HepG2 (cell line): ENCODE results near the gene PPP1CC. TPM values are rescaled to one million over a fixed set of nuclear protein-coding genes. Genes with fewer than 3 reads are reported as not detected.

ENCODE experiments used
- ARHGAP35 ChIP-seq: sonication (generic); formaldehyde crosslinking; IDR thresholded peaks from 2 replicates; pipeline ENCODE4 v1.9.0; 2022; ENCODE audit warnings: mild to moderate bottlenecking, inconsistent platforms, moderate library complexity, missing genetic modification reagents, borderline replicate concordance
- FOXA3 ChIP-seq: IDR thresholded peaks from 2 replicates; pipeline ENCODE4 v1.6.1; 2016; ENCODE audit warnings: missing genetic modification reagents, missing compliant biosample characterization
- GPN1 ChIP-seq: sonication (generic); formaldehyde crosslinking; IDR thresholded peaks from 2 replicates; pipeline ENCODE4 v1.5.1; 2020; ENCODE audit warnings: missing genetic modification reagents, borderline replicate concordance
- HDAC1 ChIP-seq: sonication (generic); formaldehyde crosslinking; IDR thresholded peaks from 2 replicates; pipeline ENCODE4 v1.5.1; 2020; ENCODE audit warnings: mild to moderate bottlenecking, missing genetic modification reagents
- HDAC2 ChIP-seq: sonication (generic); formaldehyde crosslinking; IDR thresholded peaks from 2 replicates; pipeline ENCODE4 v1.4.0; 2020; ENCODE audit warnings: missing genetic modification reagents
- HNF4A ChIP-seq: sonication (generic); formaldehyde crosslinking; IDR thresholded peaks from 2 replicates; pipeline ENCODE4 v1.4.0; 2020; ENCODE audit warnings: missing genetic modification reagents
- HNF4G ChIP-seq, 2 experiments: sonication (generic) in 1 of 2; formaldehyde crosslinking in 1 of 2; IDR thresholded peaks; 2 replicates each; pipeline versions ENCODE4 v1.4.0 to v1.6.1; 2011 to 2020; ENCODE audit warnings: borderline replicate concordance in 2 of 2, low read depth in 2 of 2, mild to moderate bottlenecking in 2 of 2, low read length in 1 of 2, missing genetic modification reagents in 1 of 2, moderate library complexity in 1 of 2
- HOXA3 ChIP-seq: sonication (generic); formaldehyde crosslinking; IDR thresholded peaks from 2 replicates; pipeline ENCODE4 v1.5.0; 2020; ENCODE audit warnings: missing genetic modification reagents
- KLF16 ChIP-seq, 2 experiments: sonication (generic) in 1 of 2; formaldehyde crosslinking in 1 of 2; IDR thresholded peaks; 2 replicates each; pipeline versions ENCODE4 v1.6.1 to v1.8.0; 2016 to 2023; ENCODE audit warnings: missing genetic modification reagents in 2 of 2, missing compliant biosample characterization in 1 of 2
- STAT5B ChIP-seq: sonication (generic); formaldehyde crosslinking; IDR thresholded peaks from 2 replicates; pipeline ENCODE4 v1.4.0; 2020; ENCODE audit warnings: missing genetic modification reagents
- TCF7 ChIP-seq: sonication (generic); IDR thresholded peaks from 2 replicates; pipeline ENCODE4 v1.6.1; 2016; ENCODE audit warnings: antibody characterized with exemption, low read depth
- polyA plus RNA-seq, 8 experiments: library from polyadenylated mRNA; depleted of rRNA in 3 of 8; stranded (reverse) in 7 of 8; unstranded in 1 of 8; fragments of >200 nt; fragmentation: Illumina TruSeq in 4 of 8; extraction: Trizol in 4 of 8; gene quantifications; 2 replicates each; pipeline versions ENCODE4 v1.2.1 to v1.2.3, GENCODE V29; 2011 to 2016; ENCODE audit warnings: low read depth in 4 of 8, missing spikeins in 1 of 8, mixed read lengths in 1 of 8; ENCODE audit not compliant: insufficient read depth in 1 of 8
- total RNA-seq, 5 experiments: library from RNA; depleted of rRNA; stranded (reverse); fragments of >200 nt; fragmentation: Illumina TruSeq; extraction: Trizol; gene quantifications; 2 replicates each; pipeline ENCODE4 v1.2.3, GENCODE V29; 2016; ENCODE audit warnings: low read depth in 1 of 5
- TF ChIP-seq, protein P1 (sequence below): sonication (generic); formaldehyde crosslinking; IDR thresholded peaks from 2 replicates; pipeline ENCODE4 v1.4.0; 2020; ENCODE audit warnings: missing genetic modification reagents
- TF ChIP-seq, protein P2 (sequence below): sonication (generic); formaldehyde crosslinking; IDR thresholded peaks from 2 replicates; pipeline ENCODE4 v1.8.1; 2022; ENCODE audit warnings: low read depth, mild to moderate bottlenecking, missing genetic modification reagents
- TF ChIP-seq, protein P3 (sequence below): sonication (generic); formaldehyde crosslinking; conservative IDR thresholded peaks from 2 replicates; pipeline ENCODE4 v1.4.0; 2020; ENCODE audit warnings: mild to moderate bottlenecking, missing genetic modification reagents, moderate library complexity
- TF ChIP-seq, protein P4 (sequence below): fragments of 450-650 bp; IDR thresholded peaks from 2 replicates; pipeline ENCODE4 v1.6.1; 2016
- TF ChIP-seq, protein P5 (sequence below): IDR thresholded peaks from 2 replicates; pipeline ENCODE4 v1.4.0; 2020; ENCODE audit warnings: mild to moderate bottlenecking, missing genetic modification reagents

PPP1CC gene
- total and polyA plus RNA-seq, 2 of the 13 experiments (the other 11 are each of a cell fraction or from before 2014, with no cell fraction given): 178 to 187 TPM

DNA sequence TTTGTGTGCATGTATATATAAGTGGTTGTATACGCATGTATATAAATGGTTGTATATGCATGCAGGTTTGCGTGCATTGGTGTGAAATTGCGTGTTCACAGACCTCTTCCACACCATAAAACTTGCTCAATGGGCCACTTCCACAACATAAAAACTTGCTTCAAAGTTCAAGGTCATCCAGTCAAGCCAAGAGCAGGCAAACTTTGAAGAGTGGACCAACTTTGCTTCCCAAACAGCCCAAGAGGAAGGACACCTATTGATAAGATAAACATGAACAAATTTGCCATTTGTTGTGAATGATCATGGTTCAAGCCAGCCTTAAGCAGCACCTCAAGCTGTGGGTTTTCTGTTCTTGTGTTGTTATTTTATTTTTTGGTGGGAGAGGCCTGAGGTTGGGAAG is 25.2 kb upstream of the PPP1CC start (continued):
- TF ChIP-seq, protein P1, sequence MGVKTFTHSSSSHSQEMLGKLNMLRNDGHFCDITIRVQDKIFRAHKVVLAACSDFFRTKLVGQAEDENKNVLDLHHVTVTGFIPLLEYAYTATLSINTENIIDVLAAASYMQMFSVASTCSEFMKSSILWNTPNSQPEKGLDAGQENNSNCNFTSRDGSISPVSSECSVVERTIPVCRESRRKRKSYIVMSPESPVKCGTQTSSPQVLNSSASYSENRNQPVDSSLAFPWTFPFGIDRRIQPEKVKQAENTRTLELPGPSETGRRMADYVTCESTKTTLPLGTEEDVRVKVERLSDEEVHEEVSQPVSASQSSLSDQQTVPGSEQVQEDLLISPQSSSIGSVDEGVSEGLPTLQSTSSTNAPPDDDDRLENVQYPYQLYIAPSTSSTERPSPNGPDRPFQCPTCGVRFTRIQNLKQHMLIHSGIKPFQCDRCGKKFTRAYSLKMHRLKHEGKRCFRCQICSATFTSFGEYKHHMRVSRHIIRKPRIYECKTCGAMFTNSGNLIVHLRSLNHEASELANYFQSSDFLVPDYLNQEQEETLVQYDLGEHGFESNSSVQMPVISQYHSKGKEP (CRISPR knock-in tag): no peak
- TF ChIP-seq FOXA3 (CRISPR knock-in tag): peak; percentile 54
- TF ChIP-seq, protein P2, sequence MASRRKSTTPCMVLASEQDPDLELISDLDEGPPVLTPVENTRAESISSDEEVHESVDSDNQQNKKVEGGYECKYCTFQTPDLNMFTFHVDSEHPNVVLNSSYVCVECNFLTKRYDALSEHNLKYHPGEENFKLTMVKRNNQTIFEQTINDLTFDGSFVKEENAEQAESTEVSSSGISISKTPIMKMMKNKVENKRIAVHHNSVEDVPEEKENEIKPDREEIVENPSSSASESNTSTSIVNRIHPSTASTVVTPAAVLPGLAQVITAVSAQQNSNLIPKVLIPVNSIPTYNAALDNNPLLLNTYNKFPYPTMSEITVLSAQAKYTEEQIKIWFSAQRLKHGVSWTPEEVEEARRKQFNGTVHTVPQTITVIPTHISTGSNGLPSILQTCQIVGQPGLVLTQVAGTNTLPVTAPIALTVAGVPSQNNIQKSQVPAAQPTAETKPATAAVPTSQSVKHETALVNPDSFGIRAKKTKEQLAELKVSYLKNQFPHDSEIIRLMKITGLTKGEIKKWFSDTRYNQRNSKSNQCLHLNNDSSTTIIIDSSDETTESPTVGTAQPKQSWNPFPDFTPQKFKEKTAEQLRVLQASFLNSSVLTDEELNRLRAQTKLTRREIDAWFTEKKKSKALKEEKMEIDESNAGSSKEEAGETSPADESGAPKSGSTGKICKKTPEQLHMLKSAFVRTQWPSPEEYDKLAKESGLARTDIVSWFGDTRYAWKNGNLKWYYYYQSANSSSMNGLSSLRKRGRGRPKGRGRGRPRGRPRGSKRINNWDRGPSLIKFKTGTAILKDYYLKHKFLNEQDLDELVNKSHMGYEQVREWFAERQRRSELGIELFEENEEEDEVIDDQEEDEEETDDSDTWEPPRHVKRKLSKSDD: no peak
- peak; percentile 42; the same call in 1 of the 2 replicates for TF ChIP-seq HDAC1 (CRISPR knock-in tag)
- peak; percentile 83 for TF ChIP-seq HNF4A (CRISPR knock-in tag)
- TF ChIP-seq HOXA3 (CRISPR knock-in tag): peak; percentile 24; the same call in 1 of the 2 replicates
- peak in 1 of 2 experiments; percentile 30; a peak in 1 of 4 replicates for TF ChIP-seq KLF16 (CRISPR knock-in tag; IDR thresholded peaks at IDR 0.05)
- TF ChIP-seq, protein P3, sequence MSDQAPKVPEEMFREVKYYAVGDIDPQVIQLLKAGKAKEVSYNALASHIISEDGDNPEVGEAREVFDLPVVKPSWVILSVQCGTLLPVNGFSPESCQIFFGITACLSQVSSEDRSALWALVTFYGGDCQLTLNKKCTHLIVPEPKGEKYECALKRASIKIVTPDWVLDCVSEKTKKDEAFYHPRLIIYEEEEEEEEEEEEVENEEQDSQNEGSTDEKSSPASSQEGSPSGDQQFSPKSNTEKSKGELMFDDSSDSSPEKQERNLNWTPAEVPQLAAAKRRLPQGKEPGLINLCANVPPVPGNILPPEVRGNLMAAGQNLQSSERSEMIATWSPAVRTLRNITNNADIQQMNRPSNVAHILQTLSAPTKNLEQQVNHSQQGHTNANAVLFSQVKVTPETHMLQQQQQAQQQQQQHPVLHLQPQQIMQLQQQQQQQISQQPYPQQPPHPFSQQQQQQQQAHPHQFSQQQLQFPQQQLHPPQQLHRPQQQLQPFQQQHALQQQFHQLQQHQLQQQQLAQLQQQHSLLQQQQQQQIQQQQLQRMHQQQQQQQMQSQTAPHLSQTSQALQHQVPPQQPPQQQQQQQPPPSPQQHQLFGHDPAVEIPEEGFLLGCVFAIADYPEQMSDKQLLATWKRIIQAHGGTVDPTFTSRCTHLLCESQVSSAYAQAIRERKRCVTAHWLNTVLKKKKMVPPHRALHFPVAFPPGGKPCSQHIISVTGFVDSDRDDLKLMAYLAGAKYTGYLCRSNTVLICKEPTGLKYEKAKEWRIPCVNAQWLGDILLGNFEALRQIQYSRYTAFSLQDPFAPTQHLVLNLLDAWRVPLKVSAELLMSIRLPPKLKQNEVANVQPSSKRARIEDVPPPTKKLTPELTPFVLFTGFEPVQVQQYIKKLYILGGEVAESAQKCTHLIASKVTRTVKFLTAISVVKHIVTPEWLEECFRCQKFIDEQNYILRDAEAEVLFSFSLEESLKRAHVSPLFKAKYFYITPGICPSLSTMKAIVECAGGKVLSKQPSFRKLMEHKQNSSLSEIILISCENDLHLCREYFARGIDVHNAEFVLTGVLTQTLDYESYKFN (CRISPR knock-in tag): peak; percentile 77
- TF ChIP-seq HNF4G (IDR thresholded peaks at IDR 0.05; ENCODE audit: borderline replicate concordance, low read depth, low read length): peak; percentile 32; the same call in 1 of the 2 replicates
- no peak for TF ChIP-seq HNF4G (CRISPR knock-in tag; IDR thresholded peaks at IDR 0.05; ENCODE audit: borderline replicate concordance, low read depth)
- TF ChIP-seq STAT5B (CRISPR knock-in tag): no peak
- TF ChIP-seq, protein P4, sequence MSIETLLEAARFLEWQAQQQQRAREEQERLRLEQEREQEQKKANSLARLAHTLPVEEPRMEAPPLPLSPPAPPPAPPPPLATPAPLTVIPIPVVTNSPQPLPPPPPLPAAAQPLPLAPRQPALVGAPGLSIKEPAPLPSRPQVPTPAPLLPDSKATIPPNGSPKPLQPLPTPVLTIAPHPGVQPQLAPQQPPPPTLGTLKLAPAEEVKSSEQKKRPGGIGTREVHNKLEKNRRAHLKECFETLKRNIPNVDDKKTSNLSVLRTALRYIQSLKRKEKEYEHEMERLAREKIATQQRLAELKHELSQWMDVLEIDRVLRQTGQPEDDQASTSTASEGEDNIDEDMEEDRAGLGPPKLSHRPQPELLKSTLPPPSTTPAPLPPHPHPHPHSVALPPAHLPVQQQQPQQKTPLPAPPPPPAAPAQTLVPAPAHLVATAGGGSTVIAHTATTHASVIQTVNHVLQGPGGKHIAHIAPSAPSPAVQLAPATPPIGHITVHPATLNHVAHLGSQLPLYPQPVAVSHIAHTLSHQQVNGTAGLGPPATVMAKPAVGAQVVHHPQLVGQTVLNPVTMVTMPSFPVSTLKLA: no peak
- 0 out of 2 replicates have a peak, but pooled peaks have one; percentile 36 for TF ChIP-seq HDAC2 (CRISPR knock-in tag)
- peak; percentile 45 for TF ChIP-seq TCF7
- no peak for TF ChIP-seq GPN1
- TF ChIP-seq, protein P5, sequence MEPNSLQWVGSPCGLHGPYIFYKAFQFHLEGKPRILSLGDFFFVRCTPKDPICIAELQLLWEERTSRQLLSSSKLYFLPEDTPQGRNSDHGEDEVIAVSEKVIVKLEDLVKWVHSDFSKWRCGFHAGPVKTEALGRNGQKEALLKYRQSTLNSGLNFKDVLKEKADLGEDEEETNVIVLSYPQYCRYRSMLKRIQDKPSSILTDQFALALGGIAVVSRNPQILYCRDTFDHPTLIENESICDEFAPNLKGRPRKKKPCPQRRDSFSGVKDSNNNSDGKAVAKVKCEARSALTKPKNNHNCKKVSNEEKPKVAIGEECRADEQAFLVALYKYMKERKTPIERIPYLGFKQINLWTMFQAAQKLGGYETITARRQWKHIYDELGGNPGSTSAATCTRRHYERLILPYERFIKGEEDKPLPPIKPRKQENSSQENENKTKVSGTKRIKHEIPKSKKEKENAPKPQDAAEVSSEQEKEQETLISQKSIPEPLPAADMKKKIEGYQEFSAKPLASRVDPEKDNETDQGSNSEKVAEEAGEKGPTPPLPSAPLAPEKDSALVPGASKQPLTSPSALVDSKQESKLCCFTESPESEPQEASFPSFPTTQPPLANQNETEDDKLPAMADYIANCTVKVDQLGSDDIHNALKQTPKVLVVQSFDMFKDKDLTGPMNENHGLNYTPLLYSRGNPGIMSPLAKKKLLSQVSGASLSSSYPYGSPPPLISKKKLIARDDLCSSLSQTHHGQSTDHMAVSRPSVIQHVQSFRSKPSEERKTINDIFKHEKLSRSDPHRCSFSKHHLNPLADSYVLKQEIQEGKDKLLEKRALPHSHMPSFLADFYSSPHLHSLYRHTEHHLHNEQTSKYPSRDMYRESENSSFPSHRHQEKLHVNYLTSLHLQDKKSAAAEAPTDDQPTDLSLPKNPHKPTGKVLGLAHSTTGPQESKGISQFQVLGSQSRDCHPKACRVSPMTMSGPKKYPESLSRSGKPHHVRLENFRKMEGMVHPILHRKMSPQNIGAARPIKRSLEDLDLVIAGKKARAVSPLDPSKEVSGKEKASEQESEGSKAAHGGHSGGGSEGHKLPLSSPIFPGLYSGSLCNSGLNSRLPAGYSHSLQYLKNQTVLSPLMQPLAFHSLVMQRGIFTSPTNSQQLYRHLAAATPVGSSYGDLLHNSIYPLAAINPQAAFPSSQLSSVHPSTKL (CRISPR knock-in tag): peak; percentile 29; the same call in 1 of the 2 replicates
- TF ChIP-seq ARHGAP35 (CRISPR knock-in tag): no peak
